AG04450 (cell line): ENCODE data around the gene FAM170B. TPM values are rescaled to one million over a fixed set of nuclear protein-coding genes. Genes with fewer than 3 reads are reported as not detected.

ENCODE experiments used
- CTCF ChIA-PET: fragments of 300-600, 350-600 bp; formaldehyde crosslinking; extraction: SDS; loops from one replicate; lab custom pipeline; 2022; ENCODE audit warnings: antibody characterized with exemption, inconsistent platforms; lab: Charles Lee
- POLR2A ChIA-PET: fragments of 350-600 bp; formaldehyde crosslinking; extraction: SDS; loops from one replicate; lab custom pipeline; 2021; ENCODE audit warnings: antibody characterized with exemption, inconsistent platforms; lab: Yijun Ruan, JAX
- DNase-seq: peaks from one replicate; pipeline ENCODE4 v3.0.0-alpha.2; 2011; ENCODE audit warnings: low read depth, low spot score
- H3K27ac ChIP-seq: one replicate; pipeline ENCODE4 v1.5.1; 2012; ENCODE audit warnings: low read depth, low read length, control low read depth
- H3K27me3 ChIP-seq: one replicate; pipeline ENCODE4 v1.6.0; 2012; ENCODE audit warnings: low read length; ENCODE audit not compliant: control insufficient read depth, insufficient read depth
- H3K4me3 ChIP-seq: 2 replicates; pipeline ENCODE4 v1.5.1; 2011; ENCODE audit warnings: mild to moderate bottlenecking, low read depth, low read length, control low read depth
- H3K9me3 ChIP-seq: 2 replicates; pipeline ENCODE4 v1.5.1; 2012; ENCODE audit warnings: low read length; ENCODE audit not compliant: control insufficient read depth, insufficient read depth
- CTCF ChIP-seq: IDR thresholded peaks from 2 replicates; pipeline ENCODE4 v1.5.1; 2011; ENCODE audit warnings: low read depth, low read length, control low read depth, inconsistent platforms
- polyA plus RNA-seq: library from polyadenylated mRNA; depleted of rRNA; stranded (reverse); fragments of >200 nt; gene quantifications from 2 replicates; pipeline ENCODE4 v1.2.3, GENCODE V29; 2011

The FAM170B gene
- polyA plus RNA-seq, 1 experiment, result not detected

- DNase-seq, result no peak
- ChIA-PET CTCF (interaction anchor here (1.1 kb wide), 1 partner anchor 43 kb away, joined by 3 read pairs; no protein-coding TSS in a partner anchor), POLR2A (no interaction called here)
These were observed 12.9 kb downstream of the FAM170B start for GRCh38 chr10:49120911-49121310.

GRCh38 chr10:49119746-49120145 is 14.1 kb downstream of the FAM170B start:
- ChIA-PET POLR2A (no interaction called here), CTCF (no interaction called here)

More at GRCh38 chr10:49120911-49121310, 12.9 kb downstream of the FAM170B start:
- Histone ChIP-seq H3K4me3 (no peak overlapping the region), H3K27me3 (peaks cover 15% of the 10 kb centered on the region), H3K27ac (no peak overlapping the region), H3K9me3 (no peaks in the 10 kb centered on the region)
- no peak for TF ChIP-seq CTCF

GRCh38 chr10:49118430-49119074 is 15.3 kb downstream of the FAM170B start:
- Histone ChIP-seq H3K9me3 (no peaks in the 10 kb centered on the region; the same call in 1 of the 2 replicates), H3K4me3 (no peak overlapping the region), H3K27me3 (peaks cover 13% of the 10 kb centered on the region), H3K27ac (no peak overlapping the region)
- DNase-seq, result no peak
- ChIA-PET POLR2A (no interaction called here), CTCF (no interaction called here)
- no peak for TF ChIP-seq CTCF

More at GRCh38 chr10:49119746-49120145, 14.1 kb downstream of the FAM170B start:
- no peak for DNase-seq
- Histone ChIP-seq H3K9me3 (no peaks in the 10 kb centered on the region; the same call in 1 of the 2 replicates), H3K4me3 (no peak overlapping the region), H3K27ac (no peak overlapping the region), H3K27me3 (peaks cover 16% of the 10 kb centered on the region)
- no peak for TF ChIP-seq CTCF

- no peak for DNase-seq
- no peak overlapping the region for H3K27ac ChIP-seq
- no peaks in the 10 kb centered on the region; the same call in 1 of the 2 replicates for H3K9me3 ChIP-seq
- H3K4me3 ChIP-seq, result no peak overlapping the region
- ChIA-PET POLR2A (no interaction called here), CTCF (interaction anchor here (1.1 kb wide), 1 partner anchor 24 kb away, joined by 3 read pairs; no protein-coding TSS in a partner anchor)
- peaks cover 13% of the 10 kb centered on the region for H3K27me3 ChIP-seq
- no peak for TF ChIP-seq CTCF
These were observed 16.3 kb downstream of the FAM170B start for GRCh38 chr10:49117376-49118070.
